ENCODE data around the gene C9orf78.

GRCh38 chr9:129785866-129786265 lies 49.2 kb downstream of the C9orf78 start:
- no peak for TF ChIP-seq IRF2 (CRISPR knock-in tag; IDR thresholded peaks at IDR 0.05; ENCODE audit: borderline replicate concordance, low read depth)
- no peak for TF ChIP-seq FOXP4 (CRISPR knock-in tag; IDR thresholded peaks at IDR 0.05)
- TF ChIP-seq ATF1 (CRISPR knock-in tag; IDR thresholded peaks at IDR 0.05) = no peak
- TF ChIP-seq CTCF (IDR thresholded peaks at IDR 0.05) = no peak
- no peak for TF ChIP-seq NR2C2 (CRISPR knock-in tag; IDR thresholded peaks at IDR 0.05)
- no peak for TF ChIP-seq ARID4B (CRISPR knock-in tag; IDR thresholded peaks at IDR 0.05; ENCODE audit: borderline replicate concordance)
- TF ChIP-seq MLX (CRISPR knock-in tag; IDR thresholded peaks at IDR 0.05) = no peak
- no peak for TF ChIP-seq ETV6 (CRISPR knock-in tag; IDR thresholded peaks at IDR 0.05)
- no peak for TF ChIP-seq ZNF138 (CRISPR knock-in tag; conservative IDR thresholded peaks at IDR 0.05)
- TF ChIP-seq MAX (CRISPR knock-in tag; IDR thresholded peaks at IDR 0.05) = no peak
- TF ChIP-seq CREB1 (CRISPR knock-in tag; IDR thresholded peaks at IDR 0.05) = no peak
